Measurements from ENCODE around the gene ANKRD11.

ANKRD11 gene

GRCh38 chr16:89298623-89299225, 191.6 kb downstream of the ANKRD11 start:
- H3K4me3 ChIP-seq (replicated peaks in 1 of 2; ENCODE audit: low read depth in 2 of 2, low read length in 2 of 2), result no peak overlapping the region
- DNase-seq (ENCODE audit: low read depth in 2 of 2), result no peak
- no peak for TF ChIP-seq CTCF (IDR thresholded peaks at IDR 0.05; ENCODE audit: low read depth, low read length)

- no peak overlapping the region for H3K4me3 ChIP-seq (replicated peaks in 1 of 2; ENCODE audit: low read depth in 2 of 2, low read length in 2 of 2)
- no peak for TF ChIP-seq CTCF (IDR thresholded peaks at IDR 0.05; ENCODE audit: low read depth, low read length)
These were observed 192.3 kb downstream of the ANKRD11 start for GRCh38 chr16:89297910-89298545.

GRCh38 chr16:89297156-89297874, 193.0 kb downstream of the ANKRD11 start:
- no peak overlapping the region for H3K4me3 ChIP-seq (replicated peaks in 1 of 2; ENCODE audit: low read depth in 2 of 2, low read length in 2 of 2)
- DNase-seq (ENCODE audit: low read depth in 2 of 2), result no peak
- no peak for TF ChIP-seq CTCF (IDR thresholded peaks at IDR 0.05; ENCODE audit: low read depth, low read length)

More at GRCh38 chr16:89297910-89298545, 192.3 kb downstream of the ANKRD11 start:
- no peak for DNase-seq (ENCODE audit: low read depth in 2 of 2)

- H3K4me3 ChIP-seq (replicated peaks in 1 of 2; ENCODE audit: low read depth in 2 of 2, low read length in 2 of 2), result no peak overlapping the region
- no peak for TF ChIP-seq CTCF (IDR thresholded peaks at IDR 0.05; ENCODE audit: low read depth, low read length)
- no peak for DNase-seq (ENCODE audit: low read depth in 2 of 2)
These were observed 194.4 kb downstream of the ANKRD11 start for GRCh38 chr16:89295915-89296314.

GRCh38 chr16:89295071-89295900, 195.1 kb downstream of the ANKRD11 start:
- no peak for DNase-seq (ENCODE audit: low read depth in 2 of 2)
- no peak for TF ChIP-seq CTCF (IDR thresholded peaks at IDR 0.05; ENCODE audit: low read depth, low read length)
- no peak overlapping the region for H3K4me3 ChIP-seq (replicated peaks in 1 of 2; ENCODE audit: low read depth in 2 of 2, low read length in 2 of 2)

- no peak for DNase-seq (ENCODE audit: low read depth in 2 of 2)
These were observed 195.9 kb downstream of the ANKRD11 start for GRCh38 chr16:89294486-89294885.

More at GRCh38 chr16:89294486-89294885, 195.9 kb downstream of the ANKRD11 start:
- no peak for TF ChIP-seq CTCF (IDR thresholded peaks at IDR 0.05; ENCODE audit: low read depth, low read length)
- H3K4me3 ChIP-seq (replicated peaks in 1 of 2; ENCODE audit: low read depth in 2 of 2, low read length in 2 of 2), result no peak overlapping the region

Data from cardiac fibroblast (primary cell).